H9 (cell line): ENCODE measurements around the gene FRMPD1. TPM values are rescaled to one million over a fixed set of nuclear protein-coding genes. Genes with fewer than 3 reads are reported as not detected.

Experiments used
- DNase-seq: peaks from one replicate; pipeline ENCODE4 v3.0.0-alpha.2; 2017
- H2AFZ ChIP-seq: one replicate; pipeline ENCODE4 v1.6.1; 2013; ENCODE audit warnings: mild to moderate bottlenecking, low read length, control low read depth, moderate library complexity
- H2AK5ac ChIP-seq: 2 replicates; pipeline ENCODE4 v1.6.1; 2013; ENCODE audit warnings: low read length, control low read depth, mixed read lengths; ENCODE audit not compliant: insufficient read length
- H2BK120ac ChIP-seq: one replicate; pipeline ENCODE4 v1.6.1; 2013; ENCODE audit warnings: low read depth, mild to moderate bottlenecking, low read length, control low read depth, inconsistent platforms; ENCODE audit not compliant: poor library complexity, severe bottlenecking
- H2BK12ac ChIP-seq: 2 replicates; pipeline ENCODE4 v1.6.1; 2013; ENCODE audit warnings: low read length, control low read depth, mixed read lengths, low read depth; ENCODE audit not compliant: insufficient read length
- H2BK15ac ChIP-seq: 2 replicates; pipeline ENCODE4 v1.6.1; 2013; ENCODE audit warnings: low read depth, low read length, control low read depth
- H2BK20ac ChIP-seq: one replicate; pipeline ENCODE4 v1.6.1; 2013; ENCODE audit warnings: low read depth, mild to moderate bottlenecking, low read length, control low read depth, inconsistent platforms; ENCODE audit not compliant: poor library complexity, severe bottlenecking
- H2BK5ac ChIP-seq: 2 replicates; pipeline ENCODE4 v1.6.1; 2013; ENCODE audit warnings: low read length, control low read depth, mixed read lengths; ENCODE audit not compliant: insufficient read length
- H3K14ac ChIP-seq: 2 replicates; pipeline ENCODE4 v1.6.1; 2013; ENCODE audit warnings: low read length, control low read depth; ENCODE audit not compliant: insufficient read depth
- H3K18ac ChIP-seq: 2 replicates; pipeline ENCODE4 v1.6.1; 2013; ENCODE audit warnings: low read depth, mild to moderate bottlenecking, mixed read lengths, low read length, control low read depth; ENCODE audit not compliant: insufficient read length
- H3K23ac ChIP-seq: 2 replicates; pipeline ENCODE4 v1.6.1; 2013; ENCODE audit warnings: low read length, control low read depth, mixed read lengths, low read depth; ENCODE audit not compliant: insufficient read length
- H3K23me2 ChIP-seq: 2 replicates; pipeline ENCODE4 v1.6.1; 2013; ENCODE audit warnings: low read depth, mild to moderate bottlenecking, mixed read lengths, low read length, control low read depth; ENCODE audit not compliant: insufficient read length, poor library complexity, severe bottlenecking
- H3K27ac ChIP-seq: 2 replicates; pipeline ENCODE4 v1.5.1; 2013; ENCODE audit warnings: low read length, control low read depth, mixed read lengths, low read depth; ENCODE audit not compliant: insufficient read length
- H3K27me3 ChIP-seq: 2 replicates; pipeline ENCODE4 v1.6.1; 2013; ENCODE audit warnings: low read length, control low read depth, inconsistent platforms; ENCODE audit not compliant: insufficient read depth
- H3K4ac ChIP-seq: 2 replicates; pipeline ENCODE4 v1.6.1; 2013; ENCODE audit warnings: low read depth, mild to moderate bottlenecking, control low read depth, inconsistent platforms, low read length, moderate library complexity
- H3K4me1 ChIP-seq: 2 replicates; pipeline ENCODE4 v1.6.1; 2013; ENCODE audit warnings: low read length, control low read depth, inconsistent platforms; ENCODE audit not compliant: insufficient read depth
- H3K4me2 ChIP-seq: 2 replicates; pipeline ENCODE4 v1.6.1; 2013; ENCODE audit warnings: low read length, control low read depth, mixed read lengths; ENCODE audit not compliant: insufficient read length, insufficient read depth
- H3K56ac ChIP-seq: 2 replicates; pipeline ENCODE4 v1.6.1; 2013; ENCODE audit warnings: low read depth, mild to moderate bottlenecking, mixed read lengths, low read length, control low read depth; ENCODE audit not compliant: insufficient read length
- H3K79me1 ChIP-seq: 2 replicates; pipeline ENCODE4 v1.6.1; 2013; ENCODE audit warnings: low read depth, mild to moderate bottlenecking, moderate library complexity, low read length, control low read depth, inconsistent platforms; ENCODE audit not compliant: insufficient read depth, poor library complexity, severe bottlenecking
- H3K79me2 ChIP-seq: 2 replicates; pipeline ENCODE4 v1.6.1; 2013; ENCODE audit warnings: low read length, control low read depth, inconsistent platforms; ENCODE audit not compliant: insufficient read depth
- H3K9ac ChIP-seq: 2 replicates; pipeline ENCODE4 v1.6.1; 2013; ENCODE audit warnings: low read length, control low read depth, mixed read lengths; ENCODE audit not compliant: insufficient read length; ENCODE audit errors: extremely low read depth
- H3K9me3 ChIP-seq: one replicate; pipeline ENCODE4 v1.6.1; 2013; ENCODE audit warnings: low read depth, low read length, inconsistent platforms; ENCODE audit not compliant: control insufficient read depth
- H3T11ph ChIP-seq: one replicate; pipeline ENCODE4 v1.6.1; 2013; ENCODE audit warnings: mild to moderate bottlenecking, low read length, control low read depth, inconsistent platforms
- H4K20me1 ChIP-seq: one replicate; pipeline ENCODE4 v1.6.1; 2013; ENCODE audit not compliant: control insufficient read depth, insufficient read length, insufficient read depth
- H4K5ac ChIP-seq: 2 replicates; pipeline ENCODE4 v1.6.1; 2013; ENCODE audit warnings: low read depth, mild to moderate bottlenecking, mixed read lengths, low read length, control low read depth; ENCODE audit not compliant: insufficient read length
- H4K8ac ChIP-seq: replicated peaks from 2 replicates; pipeline ENCODE4 v1.6.1; 2013; ENCODE audit warnings: low read length, control low read depth, mixed read lengths, low read depth; ENCODE audit not compliant: insufficient read length
- H4K91ac ChIP-seq: 2 replicates; pipeline ENCODE4 v1.6.1; 2013; ENCODE audit warnings: low read depth, mild to moderate bottlenecking, moderate library complexity, mixed read lengths, low read length, control low read depth; ENCODE audit not compliant: insufficient read length
- H3K27ac Mint-ChIP-seq, 3 experiments: 2 replicates in 2 of 3; 3 replicates in 1 of 3; pipeline ENCODE4 v1.8.0; 2020 to 2021; ENCODE audit warnings: mixed read lengths in 3 of 3, mild to moderate bottlenecking in 1 of 3, moderate library complexity in 1 of 3
- H3K27me3 Mint-ChIP-seq: 2 replicates; pipeline ENCODE4 v1.8.0; 2021; ENCODE audit warnings: low read depth, mild to moderate bottlenecking, moderate library complexity, mixed read lengths
- H3K36me3 Mint-ChIP-seq, 3 experiments: 2 replicates in 2 of 3; 3 replicates in 1 of 3; pipeline ENCODE4 v1.8.0; 2020 to 2021; ENCODE audit warnings: low read depth in 3 of 3, mixed read lengths in 3 of 3; ENCODE audit not compliant: insufficient read depth in 1 of 3
- H3K4me1 Mint-ChIP-seq, 2 experiments: 2 replicates each; pipeline ENCODE4 v1.8.0; 2020; ENCODE audit warnings: mixed read lengths in 2 of 2
- H3K4me3 Mint-ChIP-seq, 2 experiments: 2 replicates in 1 of 2; 3 replicates in 1 of 2; pipeline ENCODE4 v1.8.0; 2020 to 2021; ENCODE audit warnings: mild to moderate bottlenecking in 2 of 2, mixed read lengths in 2 of 2, moderate library complexity in 1 of 2
- H3K9me3 Mint-ChIP-seq, 2 experiments: 2 replicates in 1 of 2; 3 replicates in 1 of 2; pipeline ENCODE4 v1.8.0; 2020; ENCODE audit warnings: mild to moderate bottlenecking in 2 of 2, mixed read lengths in 2 of 2, moderate library complexity in 1 of 2
- CTCF ChIP-seq: fragments of 200-600 bp; sonication (generic); conservative IDR thresholded peaks from 3 replicates; pipeline ENCODE4 v1.8.0; 2021; ENCODE audit warnings: antibody characterized with exemption, mild to moderate bottlenecking
- WGBS: extraction: QIAGEN DNeasy Blood & Tissue Kit; methylation state at CpG from one replicate; pipeline ENCODE4 v1.1.7; 2013; ENCODE audit warnings: missing lambda C conversion rate, low lambda C conversion rate, mixed read lengths; ENCODE audit not compliant: insufficient read length; ENCODE audit errors: extremely low coverage; 5-methylcytosine and 5-hydroxymethylcytosine counted together
- total RNA-seq: library from RNA; stranded (reverse); gene quantifications from 2 replicates; pipeline ENCODE4 v1.2.1, GENCODE V29; 2021

Gene FRMPD1
- total RNA-seq, 1 experiment from 2014 or later = 0.04 TPM

- H3K4me1 Mint-ChIP-seq = peaks cover 18 to 20% of the 10 kb centered on the region in 2 experiments
- no peaks in the 10 kb centered on the region for H3K79me1 ChIP-seq
- no peak for DNase-seq
These were observed 80.1 kb downstream of the FRMPD1 start for GRCh38 chr9:37730839-37731238.

More at GRCh38 chr9:37730839-37731238, 80.1 kb downstream of the FRMPD1 start:
- Histone ChIP-seq H3K79me2 (no peaks in the 10 kb centered on the region), H4K8ac (no peak overlapping the region), H3K9me3 (no peaks in the 10 kb centered on the region), H3K23ac (no peak overlapping the region), H2AFZ (no peak overlapping the region), H2BK120ac (no peak overlapping the region), H4K91ac (no peak overlapping the region), H3K27ac (no peak overlapping the region), H3K27me3 (no peaks in the 10 kb centered on the region), H4K5ac (no peak overlapping the region), H2BK15ac (no peak overlapping the region), H3K4me2 (no peak overlapping the region), H3K4me1 (no peaks in the 10 kb centered on the region), H3K14ac (no peak overlapping the region), H2BK5ac (no peak overlapping the region), H3K56ac (no peak overlapping the region), H3T11ph (no peak overlapping the region), H2BK20ac (no peak overlapping the region), H3K18ac (no peak overlapping the region), H4K20me1 (no peaks in the 10 kb centered on the region), H3K9ac (no peak overlapping the region), H2AK5ac (no peak overlapping the region), H2BK12ac (no peak overlapping the region), H3K4ac (no peak overlapping the region), H3K23me2 (no peaks in the 10 kb centered on the region)
- no peak overlapping the region for H3K4me3 Mint-ChIP-seq
- WGBS = no CpG with 5 or more reads among the region's 5 CpGs
- peak overlapping the region in 1 of 3 experiments; percentile 51; a peak in 2 of 7 replicates for H3K27ac Mint-ChIP-seq
- no peak for TF ChIP-seq CTCF
- H3K9me3 Mint-ChIP-seq = no peaks in the 10 kb centered on the region
- H3K36me3 Mint-ChIP-seq = no peaks in the 10 kb centered on the region
- H3K27me3 Mint-ChIP-seq = peaks cover 15% of the 10 kb centered on the region
